Embryonic facial prominence (tissue), 1 donor: ENCODE results near the gene APOL2.
"Not testable (repeated sequence)": the region's sequence is repeated elsewhere in the genome, so short reads cannot be mapped to it uniquely, and the experiment has no call there.

ENCODE experiments used
- DNase-seq: peaks from one replicate; pipeline ENCODE4 v3.0.0-alpha.2; 2016; ENCODE audit errors: extremely low spot score

APOL2 gene

DNA sequence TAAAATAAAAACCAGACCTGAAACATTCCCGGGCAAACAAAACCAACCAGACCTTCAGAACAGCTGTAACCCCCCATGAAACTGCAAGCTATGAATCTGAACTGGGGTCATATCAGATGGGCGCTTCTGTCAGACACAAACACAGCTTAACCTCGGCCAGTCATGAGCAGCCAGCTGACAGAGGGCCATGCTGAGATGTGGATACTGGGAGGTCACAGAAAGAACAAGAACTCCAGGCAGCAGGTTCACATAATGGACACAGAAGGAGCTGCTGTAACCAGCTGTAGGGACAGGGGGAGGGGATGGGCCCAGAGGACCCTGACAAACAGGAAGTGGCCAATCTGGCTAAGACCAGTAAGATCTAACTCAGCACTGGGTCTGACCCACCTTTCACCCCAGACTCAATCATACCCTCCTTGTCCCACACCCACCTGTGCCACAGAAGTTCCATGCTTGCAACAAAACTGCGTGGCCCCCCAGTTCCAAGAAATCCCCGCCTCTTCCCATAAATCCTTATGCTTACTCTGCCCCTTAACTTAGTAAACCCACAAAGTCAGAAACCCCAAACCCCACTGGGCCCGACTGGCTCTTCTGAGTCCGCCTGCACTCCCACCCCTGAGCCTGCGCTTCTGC is 41.7 kb downstream of the APOL2 start:
- DNase-seq, result no peak

DNA sequence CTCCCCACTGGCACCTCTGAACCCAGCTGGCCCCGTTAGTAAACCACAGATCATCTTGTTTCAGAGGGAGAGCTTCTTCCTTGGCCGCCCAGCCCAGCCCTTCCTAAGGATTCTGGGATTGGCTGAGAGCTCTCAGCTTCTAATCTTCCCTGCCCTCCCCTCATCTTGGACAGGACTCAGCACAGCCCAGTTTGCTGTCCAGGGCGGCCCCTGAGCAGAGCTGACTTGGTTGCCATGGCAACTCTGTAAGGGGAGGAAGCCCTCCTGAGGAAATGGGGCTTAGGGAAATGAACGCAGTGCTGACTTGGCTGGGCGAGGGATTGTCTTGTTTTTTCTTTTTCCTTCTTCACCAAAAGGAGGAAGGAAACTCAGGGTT is 42.3 kb downstream of the APOL2 start:
- peak; percentile 24 for DNase-seq

DNA sequence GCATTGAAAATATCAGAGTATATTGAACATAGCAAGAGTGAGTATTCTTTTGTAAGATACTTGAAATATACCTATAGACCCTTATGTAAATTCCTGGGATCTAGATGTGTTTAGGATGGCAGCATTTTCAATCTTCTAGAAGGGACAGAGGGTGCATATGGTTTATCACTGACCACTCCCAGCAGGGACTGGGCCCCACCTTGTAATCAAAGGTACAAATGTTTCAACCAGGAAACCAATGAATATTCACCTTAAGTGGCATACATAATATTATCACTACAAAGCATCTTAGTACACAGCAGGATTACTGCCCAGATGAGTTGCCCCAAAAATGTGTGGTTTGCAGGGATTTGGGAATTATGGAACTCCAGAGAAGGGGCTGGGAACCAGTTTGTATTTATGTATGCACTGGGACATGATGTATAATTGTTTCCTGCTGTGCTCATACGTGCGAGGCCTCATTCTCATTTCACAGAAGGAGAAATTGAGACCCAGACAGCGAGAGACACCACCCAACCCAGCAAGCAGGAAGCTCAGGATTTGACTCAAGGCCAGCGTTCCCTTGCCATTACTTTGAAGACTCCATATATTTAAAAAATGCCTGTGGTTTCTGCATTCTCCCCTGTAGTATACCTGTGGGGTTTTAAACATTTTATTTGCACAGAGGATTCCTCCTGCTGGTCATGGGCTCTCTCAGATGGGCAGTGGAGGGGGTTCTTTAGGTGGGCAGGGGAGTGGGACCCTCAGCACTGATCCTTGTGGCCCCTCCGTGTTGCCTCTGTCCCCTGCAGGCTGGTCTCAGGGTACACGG is 42.9 kb downstream of the APOL2 start:
- DNase-seq, result no peak

DNA sequence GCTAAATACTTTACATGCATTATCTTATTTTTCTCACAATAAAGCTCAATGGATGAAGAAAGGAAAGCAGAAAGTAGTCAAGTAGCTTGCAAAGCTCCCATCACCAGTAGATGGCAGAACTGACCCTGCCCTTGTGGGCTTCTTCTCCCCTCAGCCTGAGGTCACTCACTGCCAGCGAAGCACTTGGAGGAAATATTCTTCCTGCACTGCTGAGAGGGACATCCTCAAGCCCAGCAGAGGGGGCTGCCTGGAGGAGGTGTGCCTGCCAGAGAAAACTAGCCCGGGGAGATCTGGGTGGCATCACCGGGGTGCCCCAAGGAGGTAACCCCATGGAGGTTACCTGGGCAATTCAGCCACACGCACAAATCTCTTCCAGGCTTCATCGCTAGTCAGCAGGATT is 44.4 kb downstream of the APOL2 start:
- no peak for DNase-seq

DNA sequence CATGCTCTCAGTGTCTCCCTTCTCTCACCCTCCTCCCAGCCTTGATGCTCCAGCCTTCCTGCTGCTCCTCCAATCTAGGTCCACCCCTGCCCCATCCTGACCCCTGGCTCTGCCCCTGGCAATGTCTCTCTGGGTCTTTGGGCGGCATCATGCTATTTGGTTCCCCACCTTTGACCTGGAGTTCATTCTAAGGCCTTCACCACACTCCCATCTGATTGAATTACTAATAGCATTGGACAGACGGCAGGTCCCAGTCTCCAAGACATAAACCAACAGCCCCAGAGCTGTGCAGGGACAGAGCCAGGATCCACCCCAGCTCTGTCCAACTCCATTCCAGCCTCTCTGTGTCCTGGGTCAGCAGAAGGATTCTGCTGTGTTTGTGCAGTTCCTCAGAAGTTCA is 44.9 kb downstream of the APOL2 start:
- DNase-seq, result no peak

DNA sequence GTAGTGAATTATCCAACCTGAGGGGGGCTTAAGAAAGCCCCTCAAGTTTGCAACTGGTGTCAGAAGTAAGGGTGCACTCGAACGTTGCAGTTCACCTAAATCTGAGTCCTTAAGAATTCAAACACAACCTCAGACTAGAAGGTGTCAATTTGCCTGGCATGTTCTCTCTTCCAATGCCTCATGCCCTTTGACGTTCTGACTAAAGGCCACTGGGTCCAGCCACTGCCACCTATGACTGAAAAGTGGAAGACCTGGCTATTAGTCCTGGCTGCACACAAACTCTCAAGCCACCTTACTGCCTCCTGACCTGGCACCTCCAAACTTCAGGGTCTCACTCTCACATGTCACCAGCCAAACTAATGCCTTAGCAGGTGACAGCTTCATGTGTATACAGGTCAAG is 45.8 kb downstream of the APOL2 start:
- DNase-seq, result no peak

DNA sequence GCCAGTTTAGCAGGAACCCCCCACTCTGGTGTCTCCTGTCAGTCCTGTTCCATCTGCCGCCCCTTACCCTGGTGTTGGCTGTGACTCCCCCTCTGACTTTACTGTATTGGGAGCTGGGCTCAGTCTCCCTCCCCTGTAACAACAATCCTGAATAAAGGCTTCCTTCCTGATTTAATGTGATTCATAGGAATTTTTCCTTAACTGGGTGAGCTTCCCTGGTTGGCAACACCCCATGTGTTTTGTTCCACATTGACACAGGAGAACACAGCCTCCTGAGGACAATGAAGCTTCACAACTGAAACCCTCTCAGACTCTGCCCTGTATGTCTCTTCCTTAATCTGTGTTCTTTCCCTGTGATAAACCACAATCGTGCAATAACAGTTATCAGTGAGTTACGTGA is 46.2 kb downstream of the APOL2 start:
- DNase-seq, result no peak

DNA sequence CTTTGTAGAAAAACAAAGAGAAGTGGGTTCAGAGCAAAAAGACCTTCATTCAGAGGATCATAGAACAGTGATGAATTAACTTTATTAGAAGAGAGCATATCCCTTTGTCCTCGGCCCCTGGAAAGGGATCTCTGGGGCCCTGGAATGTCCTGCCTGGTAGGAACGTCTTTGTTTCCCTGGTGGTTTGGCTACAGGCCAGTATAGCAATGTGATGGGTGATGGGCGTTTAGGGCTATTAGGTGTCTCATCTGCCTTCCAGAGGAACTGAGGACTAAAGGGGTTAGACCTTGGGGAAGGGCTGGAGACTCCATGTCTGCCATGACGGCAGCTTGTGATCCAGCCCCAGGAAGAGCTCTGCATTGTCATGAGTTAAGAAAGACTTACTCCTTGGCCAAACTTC is 46.8 kb downstream of the APOL2 start:
- DNase-seq, result no peak

DNA sequence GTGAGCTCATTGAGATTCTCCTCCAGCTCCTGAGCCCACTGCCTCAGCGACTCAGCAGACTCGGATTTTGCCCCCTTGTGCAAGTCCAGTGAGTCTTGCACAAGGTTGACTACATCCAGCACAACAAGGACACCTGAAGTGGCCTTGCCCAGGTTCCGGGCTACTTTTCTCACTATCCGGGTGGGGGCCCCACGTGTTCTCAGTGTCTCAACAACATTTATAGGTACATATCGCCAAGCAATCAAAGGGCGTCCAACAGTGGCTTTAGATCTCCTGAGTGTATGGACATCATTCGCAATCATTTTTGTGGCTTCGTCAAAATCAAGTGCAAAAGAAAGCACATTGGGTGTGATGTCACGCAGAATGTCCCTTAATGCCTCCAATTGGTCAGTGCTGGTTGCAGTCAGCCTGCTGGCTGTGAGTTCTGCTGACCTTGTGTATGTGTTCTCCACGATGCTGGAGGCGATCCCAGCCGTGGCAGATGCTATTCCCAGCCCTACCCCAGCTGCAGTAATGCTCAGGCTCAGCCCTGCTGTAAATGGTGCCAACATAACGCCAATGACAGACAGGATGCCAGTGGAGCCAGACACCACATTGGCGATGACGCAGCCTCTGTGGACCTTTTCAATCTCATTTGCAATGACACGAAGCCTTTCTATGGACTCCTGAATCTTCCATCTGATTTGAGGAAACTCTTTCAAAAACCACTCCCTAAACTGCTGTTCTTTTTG is 48.1 kb downstream of the APOL2 start:
- no peak for DNase-seq

DNA sequence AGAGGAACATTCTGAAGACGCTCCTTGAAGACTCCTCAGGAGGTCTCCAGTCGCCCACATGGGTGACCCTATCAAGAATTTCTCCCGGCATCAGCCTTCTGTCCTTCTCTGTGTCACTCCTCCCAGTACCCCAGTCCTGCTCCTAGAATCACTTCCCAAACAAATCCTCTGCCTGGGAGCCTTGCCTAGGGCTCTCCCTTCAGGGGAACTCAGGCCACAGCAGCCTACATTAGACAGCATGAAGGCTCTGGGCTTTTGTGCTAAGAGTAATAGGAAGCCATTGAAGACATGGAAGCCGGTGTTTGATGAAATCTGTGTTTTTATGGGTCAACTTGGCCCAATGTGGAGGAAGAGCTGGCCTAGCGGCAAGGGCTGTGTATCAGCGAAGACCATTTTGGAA is 51.5 kb downstream of the APOL2 start:
- not testable (repeated sequence) for DNase-seq

DNA sequence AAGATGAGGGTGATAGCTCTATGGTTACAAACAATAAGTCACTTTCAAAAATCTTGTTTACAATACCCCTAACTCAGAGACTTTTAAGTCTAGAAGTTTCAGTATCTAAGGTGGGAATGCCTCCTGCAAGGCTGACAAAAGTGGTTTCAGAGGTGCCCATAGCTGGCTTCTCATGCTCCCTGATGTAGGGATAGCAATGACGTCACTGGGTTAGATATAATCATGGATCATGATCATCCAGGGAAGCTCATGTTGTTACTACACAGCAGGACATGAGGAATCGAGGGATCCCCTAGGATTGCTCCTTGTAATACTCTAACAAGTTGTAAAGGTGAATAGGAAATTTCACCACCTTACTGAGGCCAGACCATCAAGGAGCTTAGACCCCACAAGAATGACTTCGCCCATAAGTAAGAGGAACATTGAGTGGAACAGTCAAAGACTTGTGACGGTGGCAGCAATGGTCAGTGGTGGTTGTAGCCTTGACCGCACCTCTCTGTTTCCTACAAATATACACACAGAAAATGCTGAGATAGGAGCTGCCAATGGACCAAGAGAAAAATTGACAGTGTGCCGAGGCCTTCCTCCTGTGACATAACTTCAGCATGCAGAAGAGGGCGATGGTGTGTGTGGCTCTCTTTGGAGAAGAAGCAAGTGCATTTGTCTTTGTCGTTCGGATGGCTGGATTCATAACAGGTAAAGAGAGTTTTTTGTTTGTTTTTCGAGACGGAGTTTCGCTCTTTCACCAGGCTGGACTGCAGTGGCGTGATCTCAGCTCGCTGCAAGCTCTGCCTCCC is 53.3 kb downstream of the APOL2 start:
- DNase-seq, result no peak

DNA sequence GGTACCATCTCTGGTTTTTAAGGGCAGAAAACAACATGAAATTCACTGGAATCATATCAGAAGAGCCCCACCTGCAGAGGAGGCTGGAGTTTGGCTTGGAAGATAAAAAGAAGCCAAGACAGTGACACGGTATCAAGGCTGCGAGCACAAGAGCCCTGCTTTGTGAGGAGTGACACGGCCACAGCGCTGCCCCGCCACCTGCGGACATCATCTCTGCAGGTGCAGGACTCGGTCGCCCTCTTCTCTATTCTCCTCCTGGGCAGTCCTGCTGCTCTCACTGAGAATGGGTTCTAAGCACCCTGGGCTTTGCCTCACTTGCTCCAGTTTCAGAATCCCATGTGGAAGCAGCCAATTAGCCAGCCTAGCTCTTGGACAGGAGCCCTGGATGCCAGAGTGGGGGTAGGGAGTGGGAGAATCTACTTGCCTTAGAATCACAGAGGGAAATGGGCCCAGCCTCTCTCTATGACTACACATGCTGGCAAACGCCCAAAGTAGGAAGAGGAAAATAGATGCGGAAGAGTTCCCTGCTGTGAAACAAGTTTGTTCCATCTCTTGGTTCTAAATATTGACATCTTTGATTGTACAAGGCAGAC is 54.8 kb downstream of the APOL2 start:
- DNase-seq, result no peak

DNA sequence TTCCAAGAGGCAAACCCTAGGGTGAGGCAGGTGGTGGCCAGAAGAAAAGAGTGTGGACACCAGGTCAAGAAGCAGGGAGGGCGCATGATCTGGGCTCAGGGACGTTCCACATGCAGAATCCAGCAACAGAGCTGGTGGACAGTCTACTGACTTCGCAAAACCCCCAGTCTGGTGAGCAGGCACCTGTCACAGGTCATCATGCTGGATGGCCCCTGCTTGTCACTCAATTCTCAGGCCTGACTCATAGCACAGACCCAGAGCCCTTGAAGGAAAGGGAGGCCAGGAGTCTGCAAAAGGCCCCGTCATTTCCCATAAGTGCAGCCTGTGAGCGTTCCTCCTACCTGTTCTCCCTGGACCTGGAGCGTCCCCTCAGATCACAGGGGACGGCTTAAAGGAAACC is 55.9 kb downstream of the APOL2 start:
- DNase-seq, result no peak

DNA sequence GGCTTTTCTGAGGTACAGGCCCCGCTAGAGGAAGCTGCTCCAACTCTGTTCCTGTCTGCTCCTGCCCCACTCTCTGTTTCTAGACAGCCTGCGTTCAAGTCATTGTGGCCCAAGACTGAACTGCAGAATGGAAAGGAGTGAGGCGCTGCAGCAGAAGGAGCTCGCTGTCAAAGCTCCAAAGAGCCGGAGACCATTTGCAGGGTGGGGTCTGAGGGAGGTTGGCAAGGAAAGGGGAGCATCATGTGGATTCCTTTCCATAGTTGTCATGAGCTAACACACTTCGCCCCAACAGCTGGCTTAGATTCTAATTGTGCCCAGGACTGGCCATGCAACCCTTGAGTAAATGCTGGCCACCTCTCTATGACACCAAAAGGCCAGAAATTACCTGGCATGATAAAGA is 56.5 kb downstream of the APOL2 start:
- no peak for DNase-seq

DNA sequence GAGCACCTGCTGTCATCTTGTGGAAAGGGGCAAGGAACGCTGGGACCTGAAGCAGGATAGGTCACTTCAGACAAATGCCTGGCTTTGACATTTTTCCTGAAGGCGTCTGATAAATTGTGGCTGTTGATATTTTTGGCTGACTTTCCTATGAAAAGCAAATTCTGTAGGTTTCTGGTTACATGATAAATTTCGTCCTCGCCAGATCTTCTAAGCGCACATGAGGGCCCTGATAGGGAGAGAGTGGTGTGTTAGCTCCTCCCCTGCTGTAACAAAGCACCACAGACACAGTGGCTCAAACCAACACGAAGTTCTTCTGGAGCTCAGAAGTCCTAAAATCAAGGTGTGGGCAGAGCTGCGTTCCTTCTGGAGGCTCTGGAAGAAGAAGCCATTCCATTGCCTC is 57.3 kb downstream of the APOL2 start:
- no peak for DNase-seq

DNA sequence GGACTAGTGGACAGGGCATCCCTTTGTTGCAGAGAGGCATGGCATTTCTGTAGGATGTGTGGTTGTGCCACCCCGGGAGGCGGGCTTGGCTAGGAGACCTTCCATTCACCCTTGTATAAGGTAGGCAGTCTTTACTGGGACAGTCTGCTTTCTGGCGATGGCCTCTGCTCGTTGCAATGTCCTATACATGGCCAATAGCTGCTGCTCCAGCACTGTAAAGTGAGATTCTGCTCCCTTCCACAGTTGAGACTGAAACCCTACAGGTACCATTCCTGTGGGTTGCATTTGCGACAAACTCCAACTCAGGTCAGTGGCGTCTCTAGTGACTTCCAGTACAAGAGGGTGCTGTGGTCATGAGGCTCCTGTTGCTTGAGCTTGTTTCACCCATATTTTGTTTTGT is 58.4 kb downstream of the APOL2 start:
- DNase-seq, result no peak

DNA sequence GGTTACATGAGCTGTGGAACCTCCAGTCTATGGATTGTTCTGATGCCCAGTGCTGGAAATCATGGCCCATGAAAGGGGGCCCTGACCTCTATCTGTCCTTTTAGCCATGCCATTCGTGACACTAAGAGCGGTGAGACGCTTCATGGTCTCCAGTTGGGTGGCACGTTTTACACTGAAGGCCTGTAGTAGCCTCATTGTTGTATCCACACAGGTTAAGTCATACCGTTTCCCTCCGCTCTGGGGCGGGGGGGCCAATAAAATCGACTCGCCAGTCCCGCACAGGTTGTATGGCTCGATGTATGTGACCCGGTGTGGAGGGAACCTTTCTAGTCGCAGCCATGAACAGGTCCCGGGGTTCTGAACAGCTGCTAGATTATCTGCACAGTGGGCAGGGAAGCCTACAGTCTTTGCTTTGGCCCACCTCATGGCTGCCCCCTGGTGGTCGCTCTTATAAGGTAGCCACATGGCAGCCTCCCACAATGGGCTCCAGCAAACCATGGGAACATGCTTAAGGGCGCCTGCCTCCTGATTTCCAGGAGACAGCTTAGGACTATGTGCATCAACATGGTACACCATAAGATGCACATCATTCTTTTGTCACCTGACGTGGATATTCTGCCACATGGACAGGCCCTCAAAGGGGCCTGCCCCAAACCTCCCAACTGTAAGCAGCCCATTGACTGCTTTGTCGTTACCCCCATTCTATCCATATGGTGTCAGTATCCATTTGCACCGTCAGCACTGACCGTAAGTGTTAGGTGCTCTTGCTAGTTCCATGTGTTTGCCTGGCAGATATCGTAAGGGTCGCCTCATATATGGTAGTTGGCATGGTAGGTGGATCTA is 59.1 kb downstream of the APOL2 start:
- DNase-seq, result no peak

DNA sequence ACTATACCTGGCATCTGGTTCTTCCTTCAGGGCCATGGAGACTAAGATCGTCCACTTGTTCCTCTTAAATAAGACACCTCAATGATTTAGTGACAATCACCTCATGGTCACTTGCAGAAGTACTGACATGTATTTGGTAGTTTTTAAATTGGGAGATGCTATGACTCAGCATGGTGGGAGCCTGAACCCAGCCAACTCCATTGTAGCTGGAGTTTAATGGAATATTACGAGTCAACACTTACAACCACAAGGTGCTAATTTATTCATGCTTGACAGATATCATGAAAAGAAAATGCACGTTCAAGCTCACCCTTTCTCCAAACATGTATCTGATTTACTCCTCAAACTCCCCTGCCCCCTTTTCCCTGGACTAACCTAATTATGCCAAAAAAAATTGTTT is 62.2 kb downstream of the APOL2 start:
- no peak for DNase-seq
